GM12892 (cell line): ENCODE results near the gene PAPSS1.
"Not testable (repeated sequence)": the region's sequence is repeated elsewhere in the genome, so short reads cannot be mapped to it uniquely, and the experiment has no call there.

ENCODE experiments used
- POLR2A ChIP-seq: IDR thresholded peaks from 2 replicates; pipeline ENCODE4 v1.6.1; 2011; ENCODE audit warnings: low read depth, low read length, control low read depth
- POLR2AphosphoS5 ChIP-seq: IDR thresholded peaks from 2 replicates; pipeline ENCODE4 v1.6.1; 2011; ENCODE audit warnings: low read depth, low read length, control low read depth
- TAF1 ChIP-seq: IDR thresholded peaks from 2 replicates; pipeline ENCODE4 v1.6.1; 2011; ENCODE audit warnings: low read depth, mild to moderate bottlenecking, control low read depth, low read length, borderline replicate concordance

DNA sequence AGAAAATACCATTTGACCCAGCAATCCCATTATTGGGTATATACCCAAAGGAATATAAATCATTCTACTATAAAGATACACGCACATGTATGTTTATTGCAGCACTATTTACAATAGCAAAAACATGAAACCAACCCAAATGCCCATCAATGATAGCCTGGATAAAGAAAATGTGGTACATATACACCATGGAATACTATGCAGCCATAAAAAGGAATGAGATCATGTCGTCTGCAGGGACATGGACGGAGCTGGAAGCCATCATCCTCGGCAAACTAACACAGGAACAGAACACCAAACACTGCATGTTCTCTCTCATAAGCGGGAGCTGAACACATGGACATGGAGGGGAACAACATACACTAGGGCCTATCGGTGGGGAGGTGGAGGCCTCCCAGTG lies 23.8 kb downstream of the PAPSS1 start:
- TF ChIP-seq TAF1, POLR2A, POLR2AphosphoS5: not testable (repeated sequence)
